ENCODE results near the gene CDC34.

GRCh38 chr19:581399-582111, 50.0 kb downstream of the CDC34 start:
- TF ChIP-seq, protein P1, sequence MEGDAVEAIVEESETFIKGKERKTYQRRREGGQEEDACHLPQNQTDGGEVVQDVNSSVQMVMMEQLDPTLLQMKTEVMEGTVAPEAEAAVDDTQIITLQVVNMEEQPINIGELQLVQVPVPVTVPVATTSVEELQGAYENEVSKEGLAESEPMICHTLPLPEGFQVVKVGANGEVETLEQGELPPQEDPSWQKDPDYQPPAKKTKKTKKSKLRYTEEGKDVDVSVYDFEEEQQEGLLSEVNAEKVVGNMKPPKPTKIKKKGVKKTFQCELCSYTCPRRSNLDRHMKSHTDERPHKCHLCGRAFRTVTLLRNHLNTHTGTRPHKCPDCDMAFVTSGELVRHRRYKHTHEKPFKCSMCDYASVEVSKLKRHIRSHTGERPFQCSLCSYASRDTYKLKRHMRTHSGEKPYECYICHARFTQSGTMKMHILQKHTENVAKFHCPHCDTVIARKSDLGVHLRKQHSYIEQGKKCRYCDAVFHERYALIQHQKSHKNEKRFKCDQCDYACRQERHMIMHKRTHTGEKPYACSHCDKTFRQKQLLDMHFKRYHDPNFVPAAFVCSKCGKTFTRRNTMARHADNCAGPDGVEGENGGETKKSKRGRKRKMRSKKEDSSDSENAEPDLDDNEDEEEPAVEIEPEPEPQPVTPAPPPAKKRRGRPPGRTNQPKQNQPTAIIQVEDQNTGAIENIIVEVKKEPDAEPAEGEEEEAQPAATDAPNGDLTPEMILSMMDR (conservative IDR thresholded peaks at IDR 0.05), result no peak
- TF ChIP-seq EZH2 (IDR thresholded peaks at IDR 0.05; ENCODE audit: low read depth), result no peak
